Kidney tubule cell (primary cell): ENCODE results near the gene SYT17.

Source experiments
- DNase-seq: peaks from one replicate; pipeline ENCODE4 v3.0.0-alpha.2; 2018; ENCODE audit warnings: low spot score

SYT17 gene

GRCh38 chr16:19167710-19168370 is at the start of gene SYT17:
Gene SYT17 (plus strand): TSS chr16:19168240. CDS start chr16:19168647, 407 bp downstream.
- DNase-seq, result peak; percentile 52

GRCh38 chr16:19118938-19119431 is 49.1 kb upstream of the SYT17 start:
- DNase-seq, result peak; percentile 83

- peak; percentile 36 for DNase-seq
Measured at GRCh38 chr16:19119564-19119963, 48.5 kb upstream of the SYT17 start.

GRCh38 chr16:19123535-19124178 is 44.4 kb upstream of the SYT17 start:
- no peak for DNase-seq

GRCh38 chr16:19126300-19126699 is 41.7 kb upstream of the SYT17 start:
- DNase-seq, result no peak

- no peak for DNase-seq
Measured at GRCh38 chr16:19127205-19127604, 40.8 kb upstream of the SYT17 start.

GRCh38 chr16:19127674-19128131 is 40.3 kb upstream of the SYT17 start:
- DNase-seq, result no peak

GRCh38 chr16:19128454-19129200 is 39.4 kb upstream of the SYT17 start:
- no peak for DNase-seq

GRCh38 chr16:19130385-19130784 is 37.7 kb upstream of the SYT17 start:
- no peak for DNase-seq

GRCh38 chr16:19130852-19131824 is 36.9 kb upstream of the SYT17 start:
- DNase-seq, result peak; percentile 65

GRCh38 chr16:19131825-19132218 is 36.2 kb upstream of the SYT17 start:
- DNase-seq, result no peak

GRCh38 chr16:19132255-19132654 is 35.8 kb upstream of the SYT17 start:
- DNase-seq, result no peak

- DNase-seq, result no peak
Measured at GRCh38 chr16:19132898-19133297, 35.1 kb upstream of the SYT17 start.

GRCh38 chr16:19133600-19133999 is 34.4 kb upstream of the SYT17 start:
- no peak for DNase-seq

- DNase-seq, result no peak
Measured at GRCh38 chr16:19135201-19135842, 32.7 kb upstream of the SYT17 start.

GRCh38 chr16:19135896-19136438 is 32.1 kb upstream of the SYT17 start:
- DNase-seq, result no peak

- DNase-seq, result no peak
Measured at GRCh38 chr16:19136549-19137196, 31.4 kb upstream of the SYT17 start.

GRCh38 chr16:19137201-19138128 is 30.6 kb upstream of the SYT17 start:
- DNase-seq, result no peak

GRCh38 chr16:19138601-19139000 is 29.4 kb upstream of the SYT17 start:
- DNase-seq, result no peak
